ENCODE measurements around the gene COX7B2.

COX7B2 gene
- 0 reads per million in 2 donors for total RNA-seq

GRCh38 chr4:46909078-46909477 is at the start of gene COX7B2:
Gene COX7B2 (minus strand): TSS chr4:46909245. CDS start chr4:46735192, 174,053 bp downstream.
- DNase-seq: no peak

DNA sequence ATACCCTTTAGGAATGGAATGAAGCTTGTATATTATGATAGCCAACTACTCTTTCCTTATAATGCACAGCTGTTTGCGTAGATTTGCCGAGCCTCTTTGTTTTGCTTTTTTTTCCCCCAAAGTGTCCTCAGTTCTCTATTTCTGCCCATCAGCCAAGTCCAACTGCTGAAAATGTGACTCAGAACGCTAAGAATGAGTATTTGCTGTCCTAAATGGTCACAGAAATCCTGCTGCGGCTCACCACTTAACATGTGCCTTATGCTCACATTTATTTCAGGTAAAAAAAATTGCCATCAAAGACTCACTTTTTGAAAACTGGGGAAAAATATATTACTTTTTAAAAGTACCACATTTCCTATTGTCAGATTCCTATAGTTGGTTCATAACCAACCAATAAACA is 47.4 kb upstream of the COX7B2 start:
- DNase-seq: no peak

DNA sequence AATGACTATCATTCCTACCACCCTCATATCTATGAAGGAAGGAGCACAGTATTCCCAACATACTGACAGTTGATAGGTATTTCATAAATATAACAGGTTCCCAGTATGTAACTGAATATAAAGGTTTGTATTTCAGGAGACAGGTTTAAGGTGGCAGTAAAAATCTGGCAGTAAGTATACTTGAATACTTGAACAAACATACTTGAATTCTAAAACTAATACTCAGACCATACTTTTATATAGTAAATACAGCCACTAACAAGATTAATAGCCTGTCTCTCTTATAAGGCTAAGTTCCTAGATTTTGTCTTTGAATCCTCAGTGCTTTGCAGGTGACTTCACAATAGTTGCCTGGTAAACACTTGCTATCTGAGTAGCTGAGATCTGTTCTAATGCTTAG is 46.6 kb upstream of the COX7B2 start:
- no peak for DNase-seq

- DNase-seq: no peak
Observed at GRCh38 chr4:46954643-46955042, 45.6 kb upstream of the COX7B2 start.

- DNase-seq: no peak
Observed at GRCh38 chr4:46953564-46953963, 44.5 kb upstream of the COX7B2 start.

DNA sequence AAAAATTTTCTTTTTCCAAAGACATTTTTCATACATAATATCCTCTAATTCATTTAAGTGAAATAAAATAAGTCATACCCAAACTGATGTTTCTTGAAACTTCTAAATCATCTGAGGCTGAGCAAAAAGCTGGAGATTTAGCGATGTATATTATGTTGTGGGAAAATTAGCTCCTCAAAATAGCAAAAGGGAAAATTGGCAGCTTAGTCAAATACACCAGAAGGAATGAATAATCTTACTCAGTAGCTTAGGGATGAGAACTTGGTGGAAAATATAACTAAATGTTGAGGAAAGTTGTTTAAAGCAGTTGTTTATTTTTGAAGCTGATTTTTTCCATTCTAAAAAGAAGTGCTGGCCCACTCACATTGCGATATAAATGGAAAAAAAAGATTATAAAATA is 43.4 kb upstream of the COX7B2 start:
- no peak for DNase-seq

- no peak for DNase-seq
Observed at GRCh38 chr4:46950826-46951225, 41.8 kb upstream of the COX7B2 start.

DNA sequence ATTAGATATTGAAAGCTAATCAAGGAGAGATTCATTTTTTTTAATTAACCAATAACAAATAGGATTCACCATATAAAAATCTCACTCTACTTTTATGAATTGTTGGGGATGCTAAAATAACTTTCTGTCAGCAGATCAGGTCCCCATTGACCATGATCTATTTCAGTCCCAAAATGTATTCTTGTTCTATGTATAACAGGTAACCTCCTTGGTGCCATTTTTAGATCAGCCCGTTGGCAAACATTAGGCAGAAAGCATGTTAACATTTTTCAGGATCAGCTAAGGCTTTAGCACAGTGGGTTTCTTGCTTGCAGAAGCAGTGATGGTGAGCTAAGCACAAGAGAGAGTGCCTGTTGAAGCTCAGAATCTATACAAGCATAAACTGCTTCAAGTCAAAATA is 40.8 kb upstream of the COX7B2 start:
- no peak for DNase-seq

DNA sequence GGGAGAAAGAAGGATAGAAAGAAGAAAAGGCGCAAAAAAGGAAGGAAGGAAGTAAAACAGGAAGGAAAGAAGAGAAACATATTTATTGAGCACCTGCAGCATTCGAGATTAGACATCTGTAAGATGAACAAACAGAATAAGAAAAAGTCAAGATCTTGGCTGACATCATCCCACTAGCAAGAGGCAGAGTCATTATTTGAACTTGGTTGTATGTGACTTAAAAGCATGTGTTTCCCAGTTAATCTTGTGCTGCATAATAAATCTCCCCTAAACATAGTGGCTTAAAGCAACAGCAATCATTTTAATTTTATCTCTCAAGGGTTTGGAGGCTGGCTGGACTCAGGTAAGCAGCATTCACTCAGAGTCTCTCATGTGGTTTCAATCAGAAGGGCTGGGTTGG is 38.5 kb upstream of the COX7B2 start:
- no peak for DNase-seq

DNA sequence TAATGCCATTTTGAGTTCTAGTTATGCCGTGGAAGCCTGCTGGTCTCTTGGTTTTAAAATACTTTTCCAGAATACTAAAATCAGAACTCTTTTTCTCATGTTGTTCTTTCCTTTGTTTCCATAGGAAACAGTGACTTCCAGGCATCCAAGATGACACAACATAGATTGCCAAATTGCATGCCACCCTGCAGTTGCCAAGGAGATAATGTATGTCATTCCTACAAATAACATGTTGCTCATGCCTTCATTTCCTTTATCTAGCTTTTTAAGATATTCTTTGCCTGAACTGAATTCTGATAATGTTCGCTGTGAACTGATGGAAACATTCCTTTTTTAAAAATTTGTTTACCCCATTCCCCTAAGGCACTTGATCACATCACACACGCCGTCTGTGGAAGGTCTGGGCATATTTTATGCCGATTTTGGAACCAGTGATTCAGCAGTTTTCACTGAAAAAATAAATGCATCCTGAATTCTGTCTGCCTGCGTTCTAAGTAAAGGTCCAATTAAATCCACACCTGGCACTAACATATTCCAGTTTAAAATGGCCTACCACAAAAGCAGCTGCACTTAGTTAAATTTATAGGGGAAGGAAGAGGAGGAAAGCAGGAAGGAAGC is 38.0 kb upstream of the COX7B2 start:
- DNase-seq: no peak

- DNase-seq: no peak
Observed at GRCh38 chr4:46945062-46945461, 36.0 kb upstream of the COX7B2 start.

DNA sequence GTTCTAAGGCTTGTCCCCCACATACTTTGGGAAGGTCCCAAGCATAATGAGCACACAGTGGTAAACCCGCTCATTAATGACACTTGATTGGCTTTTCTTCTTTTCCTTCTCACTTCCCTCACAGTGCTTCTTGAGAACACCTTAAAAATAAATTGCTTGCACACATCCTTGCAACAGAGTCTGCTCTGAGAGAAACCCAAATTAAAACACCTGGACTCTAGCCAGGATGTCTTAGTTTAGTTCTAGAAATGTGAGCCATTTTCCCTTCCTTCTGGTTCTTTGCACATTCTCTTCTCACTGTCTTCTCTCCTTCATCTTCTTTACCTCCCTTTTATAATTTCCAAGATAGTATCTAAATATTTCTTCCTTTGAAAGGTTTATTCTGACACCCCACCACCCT is 35.3 kb upstream of the COX7B2 start:
- DNase-seq: no peak

DNA sequence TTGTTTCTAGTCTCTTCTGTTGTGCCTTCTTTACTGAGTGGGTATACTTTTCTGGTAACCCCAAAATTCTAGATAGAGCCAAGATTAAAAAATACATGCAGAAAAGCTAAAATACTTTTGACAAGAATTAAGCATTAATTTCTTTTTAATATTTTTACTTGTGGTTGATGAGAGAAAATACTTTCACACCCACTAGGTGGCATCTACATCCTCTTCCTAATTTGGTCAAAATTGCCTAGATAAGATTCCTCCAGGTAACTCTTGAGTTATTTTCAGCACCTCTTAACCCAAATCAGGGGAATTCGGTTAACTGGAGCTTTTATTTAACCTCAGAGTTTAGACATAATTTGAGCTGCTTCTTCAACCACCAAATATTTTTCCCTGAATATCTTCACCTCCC is 28.4 kb upstream of the COX7B2 start:
- no peak for DNase-seq

DNA sequence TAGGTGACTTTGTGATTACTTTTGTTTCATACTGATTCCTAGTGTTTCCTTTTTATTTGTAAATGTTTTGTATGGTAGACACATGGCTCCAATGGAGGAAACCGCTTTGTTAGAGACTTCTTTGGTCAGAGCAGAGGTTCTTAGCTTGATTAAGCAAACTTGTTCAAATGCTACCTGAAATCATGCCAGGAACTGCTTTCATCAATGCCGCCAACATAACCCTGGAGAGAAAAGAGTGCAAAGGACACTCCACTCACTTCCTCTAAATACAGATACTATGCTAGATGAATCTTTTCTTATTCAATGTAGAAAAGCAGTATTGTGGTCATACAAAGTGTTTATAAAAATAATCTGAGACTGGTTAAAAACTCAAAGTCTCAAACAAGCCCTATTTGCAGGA is 25.7 kb upstream of the COX7B2 start:
- no peak for DNase-seq

GRCh38 chr4:46933686-46934085 is 24.6 kb upstream of the COX7B2 start:
- no peak for DNase-seq

DNA sequence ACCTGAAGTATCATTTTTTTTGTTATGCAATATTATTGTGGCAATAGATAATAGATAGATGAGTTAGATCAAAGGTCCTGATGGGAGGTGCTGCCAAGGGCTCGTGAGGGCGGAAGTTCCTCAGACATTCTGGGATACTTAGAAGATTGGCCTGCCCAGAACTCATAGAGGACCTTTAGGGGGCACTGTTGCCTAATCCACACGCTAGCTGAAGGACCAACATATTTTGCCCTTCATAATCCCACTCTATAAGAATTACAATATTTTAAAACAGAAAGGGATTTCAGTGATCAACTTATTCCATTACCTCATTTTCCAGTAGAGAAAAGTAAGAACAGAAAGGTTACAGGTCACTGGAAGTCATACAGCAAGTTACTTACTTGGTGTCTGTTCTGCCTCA is 22.9 kb upstream of the COX7B2 start:
- no peak for DNase-seq

- DNase-seq: no peak
Observed at GRCh38 chr4:46930891-46931290, 21.8 kb upstream of the COX7B2 start.

DNA sequence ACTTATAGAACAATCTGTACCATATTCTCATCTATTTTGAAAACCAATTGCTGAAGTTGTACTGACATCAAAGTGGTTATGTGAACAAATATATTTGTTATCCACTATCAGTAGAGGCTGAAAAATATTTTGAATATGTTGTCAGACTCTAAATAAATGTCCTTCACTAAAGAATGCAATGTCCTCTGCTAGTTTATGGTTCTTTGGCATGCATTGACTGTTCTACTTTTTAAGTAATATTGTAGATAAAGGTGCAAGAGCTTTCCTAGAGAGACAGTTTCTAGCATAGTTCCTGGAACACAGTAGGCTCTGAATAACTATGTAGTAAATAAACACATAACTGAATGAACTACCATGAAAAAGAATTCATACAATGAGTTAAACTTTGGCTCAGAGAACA is 18.2 kb upstream of the COX7B2 start:
- no peak for DNase-seq

- no peak for DNase-seq
Observed at GRCh38 chr4:46924789-46925529, 15.9 kb upstream of the COX7B2 start.

- no peak for DNase-seq
Observed at GRCh38 chr4:46922205-46922604, 13.2 kb upstream of the COX7B2 start.

DNA sequence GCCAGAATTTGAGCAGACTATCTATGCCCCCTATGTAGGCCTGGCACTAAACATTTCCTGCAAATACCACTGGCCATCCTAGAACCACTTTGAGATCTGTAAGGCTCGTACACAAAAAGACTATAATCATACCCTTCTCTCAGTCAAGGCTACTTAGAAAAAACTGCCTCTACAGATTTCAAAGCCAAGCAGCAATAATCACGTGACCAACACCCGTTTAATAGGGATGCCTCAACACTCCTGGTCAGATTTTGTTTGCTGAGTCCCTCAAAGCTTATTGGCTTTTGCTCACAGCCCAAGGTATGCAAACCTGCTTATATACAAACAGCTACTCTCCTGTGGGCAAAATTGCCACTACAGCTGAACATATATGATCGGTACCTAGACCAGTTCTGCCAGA is 897 bp downstream of the COX7B2 start:
- DNase-seq: no peak

DNA sequence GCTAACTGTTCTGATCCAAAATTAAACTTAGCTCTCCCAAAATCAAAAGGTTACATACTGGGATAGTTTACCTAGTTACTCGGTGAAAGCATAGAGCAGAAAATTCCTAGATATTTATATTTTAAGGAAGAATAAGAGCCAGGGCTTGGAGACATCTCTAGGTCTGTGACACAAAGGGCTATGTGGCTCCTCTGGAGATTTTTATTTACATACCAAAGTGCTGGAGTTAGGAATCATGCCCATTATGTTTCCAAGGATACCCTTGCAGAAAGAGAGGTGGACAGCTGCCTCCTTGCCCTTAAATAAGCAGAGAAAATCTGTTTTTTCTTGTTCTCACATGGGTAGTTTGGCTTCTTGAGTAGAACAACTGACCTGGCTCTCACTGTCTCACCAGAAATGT is 9.0 kb downstream of the COX7B2 start:
- no peak for DNase-seq

- DNase-seq: no peak
Observed at GRCh38 chr4:46894826-46895225, 14.2 kb downstream of the COX7B2 start.

- no peak for DNase-seq
Observed at GRCh38 chr4:46890056-46890455, 19.0 kb downstream of the COX7B2 start.

- DNase-seq: no peak
Observed at GRCh38 chr4:46889410-46889809, 19.6 kb downstream of the COX7B2 start.
